IPS DF 4.7 (cell line): ENCODE data around the gene MTHFSD.
"Not testable (repeated sequence)": the region's sequence is repeated elsewhere in the genome, so short reads cannot be mapped to it uniquely, and the experiment has no call there.

Source experiments
- DNase-seq: peaks from one replicate; pipeline ENCODE4 v3.0.0-alpha.2; 2013; ENCODE audit warnings: low spot score; ENCODE audit errors: extremely low read depth

The MTHFSD gene

GRCh38 chr16:86554917-86555703 lies at the start of gene MTHFSD:
MTHFSD (minus strand) TSS chr16:86555235; CDS start chr16:86555184, 51 bp downstream.
- DNase-seq = no peak

- DNase-seq = no peak
These were observed 49.6 kb upstream of the MTHFSD start for GRCh38 chr16:86604436-86605193.

GRCh38 chr16:86602521-86602920 lies 47.5 kb upstream of the MTHFSD start:
- no peak for DNase-seq

DNA sequence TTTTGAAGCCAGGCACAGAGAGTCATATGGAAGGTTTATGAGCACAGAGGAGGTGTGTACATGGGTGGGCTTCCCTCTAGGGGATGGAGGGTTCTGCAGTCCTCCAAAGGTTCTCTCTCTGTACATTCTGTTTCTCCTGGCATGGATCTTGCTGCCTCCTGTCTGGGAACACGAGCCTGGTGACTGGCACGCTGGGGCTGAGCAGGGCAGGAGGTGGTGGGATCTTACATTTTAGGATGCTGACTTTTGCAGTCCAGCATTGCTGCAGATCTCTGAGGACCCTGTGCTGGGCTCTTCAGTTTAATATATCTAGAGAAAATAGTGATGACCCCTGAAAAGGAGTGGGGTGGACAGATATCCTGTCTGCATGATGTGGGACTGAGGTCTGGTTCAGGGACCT lies 46.3 kb upstream of the MTHFSD start:
- DNase-seq = no peak

GRCh38 chr16:86598607-86599565 lies 43.9 kb upstream of the MTHFSD start:
- DNase-seq = no peak

GRCh38 chr16:86597880-86598606 lies 43.0 kb upstream of the MTHFSD start:
- DNase-seq = no peak

DNA sequence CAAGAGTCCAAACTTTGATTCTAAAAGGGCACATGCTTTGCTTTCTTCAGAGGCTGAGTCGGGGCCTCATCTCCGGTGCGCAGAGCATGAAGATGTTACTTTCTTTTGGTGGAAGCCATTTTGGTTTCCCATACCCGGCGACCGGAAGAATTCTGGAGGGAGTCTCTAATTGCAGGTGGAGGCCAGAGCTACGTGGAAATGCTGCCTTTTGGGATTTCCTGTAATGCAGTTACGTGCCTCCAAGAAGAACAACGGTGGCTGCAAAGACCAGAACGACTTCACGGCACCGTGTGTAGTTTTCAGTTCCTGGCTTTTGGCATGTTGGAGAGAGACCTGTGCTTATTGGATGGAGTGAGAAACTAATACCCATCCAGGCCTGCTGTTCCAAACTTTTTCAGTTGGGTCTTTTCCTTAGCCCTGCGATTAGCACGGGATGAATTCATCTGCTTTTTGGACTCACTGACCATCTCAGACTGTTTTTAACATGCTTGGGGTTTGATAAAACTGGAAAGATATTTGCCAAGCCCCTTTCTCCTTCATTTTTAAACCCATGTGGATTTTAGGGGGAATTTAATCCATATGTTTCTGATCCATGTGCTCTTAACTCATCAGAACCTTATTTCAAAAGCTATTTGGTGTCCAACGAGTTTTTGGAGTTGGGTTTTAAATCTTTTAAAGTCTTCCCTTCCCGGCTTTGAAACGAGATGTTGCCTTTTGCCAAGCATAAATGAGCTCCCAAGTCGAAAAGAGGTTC lies 42.3 kb upstream of the MTHFSD start:
- no peak for DNase-seq

GRCh38 chr16:86595983-86596605 lies 41.1 kb upstream of the MTHFSD start:
- no peak for DNase-seq

DNA sequence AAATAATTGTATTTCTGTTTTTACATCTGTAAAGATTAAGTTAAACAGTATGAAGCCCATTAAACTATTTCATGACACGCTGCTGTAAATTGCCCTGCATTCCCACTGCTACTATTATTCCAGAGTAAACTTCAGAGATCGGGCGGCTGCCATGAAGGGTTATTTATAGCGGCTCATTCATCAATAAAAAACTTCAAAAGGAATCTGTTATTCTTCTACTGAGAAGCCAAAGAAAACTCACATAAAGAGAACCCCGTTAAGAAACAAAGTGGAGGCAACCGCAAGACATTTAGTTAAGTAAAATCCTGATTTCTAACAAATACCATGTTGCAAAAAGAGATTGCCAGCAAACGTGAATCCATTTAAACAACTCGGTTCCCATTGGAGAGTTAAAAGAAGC lies 39.7 kb upstream of the MTHFSD start:
- no peak for DNase-seq

DNA sequence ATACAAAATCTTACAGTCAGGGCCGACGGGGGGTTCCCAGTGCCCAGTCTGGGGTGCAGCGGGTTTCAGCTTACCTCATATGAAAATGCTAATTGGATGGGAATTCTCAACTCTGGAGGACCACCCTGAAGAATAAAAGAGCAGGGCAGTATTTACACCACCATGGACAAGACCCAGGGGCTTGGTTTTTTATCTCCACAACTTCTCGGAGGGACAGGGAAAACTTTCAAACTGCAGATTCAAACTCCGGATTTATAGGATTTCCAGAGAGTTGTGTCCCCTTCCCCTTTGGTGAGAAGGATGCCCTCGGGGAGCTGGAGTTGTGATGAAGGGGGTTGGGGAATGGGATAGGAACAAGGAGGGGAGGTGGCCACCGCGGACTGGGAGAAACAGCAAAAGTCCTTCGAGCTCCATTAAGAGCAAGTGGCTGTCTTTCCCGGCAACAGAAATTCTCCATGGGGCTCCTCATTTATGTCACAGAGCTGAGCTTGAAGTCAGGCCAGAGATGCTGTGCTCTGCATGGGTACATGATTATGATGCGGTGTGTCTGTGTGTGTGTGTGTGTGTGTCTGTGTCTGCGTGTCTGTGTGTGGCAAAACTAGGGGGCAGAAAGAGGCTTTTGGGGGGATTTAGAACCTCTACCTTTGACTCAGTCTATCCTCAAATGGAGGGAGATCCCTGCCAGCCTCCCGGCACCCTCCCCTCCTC lies 39.0 kb upstream of the MTHFSD start:
- DNase-seq = no peak

- DNase-seq = no peak
These were observed 36.2 kb upstream of the MTHFSD start for GRCh38 chr16:86591270-86591669.

GRCh38 chr16:86590501-86591144 lies 35.6 kb upstream of the MTHFSD start:
- DNase-seq = no peak

DNA sequence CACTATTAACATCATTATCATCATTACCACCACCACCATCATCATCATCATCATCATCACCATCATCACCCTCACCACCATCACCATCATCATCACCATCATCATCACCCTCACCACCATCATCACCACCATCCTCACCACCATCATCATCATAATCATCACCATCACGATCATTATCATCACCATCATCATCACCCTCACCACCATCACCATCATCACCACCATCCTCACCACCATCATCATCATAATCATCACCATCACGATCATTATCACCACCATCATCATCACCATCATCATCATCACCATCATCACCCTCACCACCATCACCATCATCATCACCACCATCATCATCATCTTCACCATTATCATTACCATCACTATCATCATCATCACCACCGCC lies 32.9 kb upstream of the MTHFSD start:
- DNase-seq = not testable (repeated sequence)

- no peak for DNase-seq
These were observed 32.5 kb upstream of the MTHFSD start for GRCh38 chr16:86587487-86587886.

DNA sequence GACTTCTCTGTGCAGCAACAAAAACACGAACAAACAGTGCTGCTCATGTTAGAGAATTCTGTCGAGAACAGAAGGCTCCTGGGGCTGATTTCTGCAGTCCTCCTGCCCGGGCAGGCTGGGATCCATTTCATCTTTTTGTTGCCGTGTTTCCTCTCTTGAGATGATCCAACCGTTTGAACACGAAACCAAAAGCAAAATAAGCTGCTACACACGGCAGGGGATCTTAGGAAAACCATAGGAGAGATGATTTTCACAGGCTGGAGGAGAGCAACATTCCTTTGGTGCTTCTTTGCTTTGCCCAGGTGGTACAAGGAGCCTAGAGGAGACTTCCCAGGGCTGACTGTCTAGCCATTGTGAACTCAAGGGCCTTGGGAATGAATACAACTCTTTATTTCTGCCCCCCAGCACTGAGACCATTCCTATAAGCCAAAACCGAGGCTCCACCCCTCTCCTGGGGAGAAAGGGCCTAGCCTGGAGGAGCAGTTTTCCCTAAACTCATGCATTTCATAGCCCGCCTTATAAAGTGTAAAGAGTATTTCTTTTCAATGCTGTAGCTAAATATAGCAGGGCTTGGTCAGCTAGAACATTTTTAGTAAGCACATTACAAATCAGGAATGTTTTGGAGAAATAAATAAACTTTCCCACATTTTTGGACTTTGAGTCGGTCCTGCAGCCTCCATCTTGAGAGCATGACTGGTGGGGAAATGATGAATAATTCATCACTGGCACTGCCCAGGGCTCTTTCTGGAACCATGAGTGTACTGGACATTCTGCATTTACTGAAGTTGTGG lies 31.0 kb upstream of the MTHFSD start:
- DNase-seq = no peak

DNA sequence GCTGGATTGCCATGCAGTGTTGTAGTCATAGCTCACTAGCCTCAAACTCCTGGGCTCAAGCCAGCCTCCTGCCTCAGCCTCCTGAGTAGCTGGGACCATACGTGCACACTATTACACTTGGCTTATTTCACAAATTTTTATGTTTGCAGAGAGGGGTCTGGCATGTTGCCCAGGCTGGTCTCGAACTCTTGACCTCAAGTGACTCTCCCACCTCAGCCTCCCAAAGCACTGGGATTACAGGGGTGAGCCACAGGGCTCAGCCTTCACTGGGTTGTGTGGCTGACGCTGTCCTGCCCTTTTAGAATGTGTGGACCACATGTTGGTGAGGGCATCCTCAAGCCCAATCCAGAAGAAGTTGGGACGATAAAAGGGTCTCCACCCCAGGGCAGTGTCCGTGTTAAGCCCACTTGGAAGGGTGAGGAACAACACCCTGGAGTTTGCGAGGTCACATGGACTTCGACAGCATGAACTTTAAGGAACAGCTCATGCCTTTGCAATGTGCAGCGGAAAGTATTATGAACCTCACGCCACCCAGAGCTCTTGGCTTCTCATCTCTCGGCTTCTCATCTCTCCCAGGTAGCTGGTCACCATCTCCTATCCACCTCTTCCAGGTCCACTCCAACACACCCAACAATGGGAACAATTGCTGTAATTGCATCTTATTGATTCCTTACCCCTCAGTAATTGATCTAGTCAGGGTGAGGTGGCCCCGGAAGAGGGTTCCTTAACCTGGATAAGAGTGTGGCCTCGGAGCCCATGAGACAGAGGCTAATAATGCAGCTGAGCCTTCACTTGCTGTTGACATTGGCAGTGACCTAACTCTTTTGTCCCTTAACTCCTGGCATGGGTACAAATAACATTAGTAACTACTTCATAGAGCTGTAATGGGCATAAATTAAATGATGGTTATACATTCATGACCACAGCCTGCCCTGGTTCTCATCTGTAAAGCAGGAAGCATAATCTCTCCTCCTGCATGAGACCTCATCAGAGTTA lies 30.0 kb upstream of the MTHFSD start:
- DNase-seq = no peak
